ENCODE measurements around the gene CENPH. TPM values are rescaled to one million over a fixed set of nuclear protein-coding genes. Genes with fewer than 3 reads are reported as not detected.
"Not testable (repeated sequence)": the region's sequence is repeated elsewhere in the genome, so short reads cannot be mapped to it uniquely, and the experiment has no call there.

CENPH gene
- total RNA-seq, 1 donor from 2014 or later = 3.1 TPM

GRCh38 chr5:69167493-69167855, 21.9 kb upstream of the CENPH start:
- Histone ChIP-seq H3K9me3 (replicated peaks) (no peaks in the 10 kb centered on the region), H3K4me1 (peaks cover 11% of the 10 kb centered on the region), H3K4me3 (peak overlapping the region; percentile 80), H3K36me3 (no peaks in the 10 kb centered on the region), H3K27me3 (ENCODE audit: low read depth) (no peaks in the 10 kb centered on the region), H3K27ac (replicated peaks) (peak overlapping the region; percentile 70)
- intact Hi-C loops (cut with micrococcal nuclease) = no loop called here
- DNase-seq = no peak
- TF ChIP-seq, protein P1, sequence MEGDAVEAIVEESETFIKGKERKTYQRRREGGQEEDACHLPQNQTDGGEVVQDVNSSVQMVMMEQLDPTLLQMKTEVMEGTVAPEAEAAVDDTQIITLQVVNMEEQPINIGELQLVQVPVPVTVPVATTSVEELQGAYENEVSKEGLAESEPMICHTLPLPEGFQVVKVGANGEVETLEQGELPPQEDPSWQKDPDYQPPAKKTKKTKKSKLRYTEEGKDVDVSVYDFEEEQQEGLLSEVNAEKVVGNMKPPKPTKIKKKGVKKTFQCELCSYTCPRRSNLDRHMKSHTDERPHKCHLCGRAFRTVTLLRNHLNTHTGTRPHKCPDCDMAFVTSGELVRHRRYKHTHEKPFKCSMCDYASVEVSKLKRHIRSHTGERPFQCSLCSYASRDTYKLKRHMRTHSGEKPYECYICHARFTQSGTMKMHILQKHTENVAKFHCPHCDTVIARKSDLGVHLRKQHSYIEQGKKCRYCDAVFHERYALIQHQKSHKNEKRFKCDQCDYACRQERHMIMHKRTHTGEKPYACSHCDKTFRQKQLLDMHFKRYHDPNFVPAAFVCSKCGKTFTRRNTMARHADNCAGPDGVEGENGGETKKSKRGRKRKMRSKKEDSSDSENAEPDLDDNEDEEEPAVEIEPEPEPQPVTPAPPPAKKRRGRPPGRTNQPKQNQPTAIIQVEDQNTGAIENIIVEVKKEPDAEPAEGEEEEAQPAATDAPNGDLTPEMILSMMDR (IDR thresholded peaks at IDR 0.05; ENCODE audit: borderline replicate concordance) = no peak

GRCh38 chr5:69167929-69168328, 21.5 kb upstream of the CENPH start:
- Histone ChIP-seq H3K27ac (replicated peaks) (no peak overlapping the region), H3K4me3 (peak overlapping the region; percentile 80), H3K9me3 (replicated peaks) (no peaks in the 10 kb centered on the region), H3K36me3 (no peaks in the 10 kb centered on the region), H3K27me3 (ENCODE audit: low read depth) (no peaks in the 10 kb centered on the region), H3K4me1 (peaks cover 11% of the 10 kb centered on the region)
- no peak for DNase-seq
- intact Hi-C loops (cut with micrococcal nuclease) = no loop called here
- TF ChIP-seq, protein P1 (IDR thresholded peaks at IDR 0.05; ENCODE audit: borderline replicate concordance) = no peak

DNA sequence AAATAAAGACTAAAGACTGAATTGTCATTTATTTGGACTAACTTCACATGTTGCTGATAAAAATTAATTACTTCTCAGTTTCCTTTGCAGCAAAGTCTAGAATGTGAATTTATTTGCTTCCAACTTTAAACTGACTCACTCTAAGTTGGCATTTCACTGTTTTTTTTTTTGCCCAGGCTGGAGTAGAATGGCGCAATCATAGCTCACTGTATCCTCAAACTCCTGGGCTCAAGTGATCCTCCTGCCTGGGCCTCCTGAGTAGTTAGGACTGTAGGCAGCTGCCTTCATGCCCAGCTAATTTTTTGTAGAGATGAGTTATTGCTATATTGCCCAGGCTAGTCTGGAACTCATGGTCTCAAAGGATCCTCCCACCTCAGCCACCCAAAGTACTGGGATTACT, 18.9 kb upstream of the CENPH start:
- intact Hi-C loops (cut with micrococcal nuclease) = no loop called here
- TF ChIP-seq, protein P1 (IDR thresholded peaks at IDR 0.05; ENCODE audit: borderline replicate concordance) = no peak
- Histone ChIP-seq H3K36me3 (peaks cover 18% of the 10 kb centered on the region), H3K9me3 (replicated peaks) (no peaks in the 10 kb centered on the region), H3K27me3 (ENCODE audit: low read depth) (no peaks in the 10 kb centered on the region), H3K4me3 (no peak overlapping the region), H3K27ac (replicated peaks) (no peak overlapping the region), H3K4me1 (peaks cover 11% of the 10 kb centered on the region)
- no peak for DNase-seq

DNA sequence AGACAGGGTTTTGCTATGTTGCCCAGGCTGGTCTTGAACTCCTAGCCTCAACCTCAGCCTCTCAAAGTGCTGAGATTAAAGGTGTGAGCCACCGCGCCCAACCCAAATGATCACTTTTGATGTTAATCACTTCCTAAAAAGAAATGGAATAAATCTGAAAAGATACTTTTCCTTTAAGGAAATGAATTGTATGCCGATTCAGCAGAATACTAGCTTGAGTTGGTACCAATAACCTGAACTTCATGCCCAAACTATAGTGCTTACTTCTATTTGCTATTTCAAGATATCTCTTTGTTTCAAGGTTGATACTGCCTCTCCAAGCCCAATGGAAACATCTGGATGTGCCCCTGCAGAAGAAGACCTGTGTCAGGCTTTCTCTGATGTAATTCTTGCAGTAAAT, 18.4 kb upstream of the CENPH start:
- Histone ChIP-seq H3K36me3 (peaks cover 18% of the 10 kb centered on the region), H3K27me3 (ENCODE audit: low read depth) (no peaks in the 10 kb centered on the region), H3K9me3 (replicated peaks) (no peaks in the 10 kb centered on the region), H3K27ac (replicated peaks) (no peak overlapping the region), H3K4me1 (peaks cover 11% of the 10 kb centered on the region), H3K4me3 (no peak overlapping the region)
- DNase-seq = no peak
- intact Hi-C loops (cut with micrococcal nuclease) = no loop called here
- TF ChIP-seq, protein P1 (IDR thresholded peaks at IDR 0.05; ENCODE audit: borderline replicate concordance) = no peak

GRCh38 chr5:69181659-69182293, 7.6 kb upstream of the CENPH start:
- H3K27ac ChIP-seq (replicated peaks); intact Hi-C loops (cut with micrococcal nuclease); H3K4me3 ChIP-seq; H3K9me3 ChIP-seq (replicated peaks); H3K36me3 ChIP-seq; H3K27me3 ChIP-seq (ENCODE audit: low read depth); DNase-seq; H3K4me1 ChIP-seq: not testable (repeated sequence)

DNA sequence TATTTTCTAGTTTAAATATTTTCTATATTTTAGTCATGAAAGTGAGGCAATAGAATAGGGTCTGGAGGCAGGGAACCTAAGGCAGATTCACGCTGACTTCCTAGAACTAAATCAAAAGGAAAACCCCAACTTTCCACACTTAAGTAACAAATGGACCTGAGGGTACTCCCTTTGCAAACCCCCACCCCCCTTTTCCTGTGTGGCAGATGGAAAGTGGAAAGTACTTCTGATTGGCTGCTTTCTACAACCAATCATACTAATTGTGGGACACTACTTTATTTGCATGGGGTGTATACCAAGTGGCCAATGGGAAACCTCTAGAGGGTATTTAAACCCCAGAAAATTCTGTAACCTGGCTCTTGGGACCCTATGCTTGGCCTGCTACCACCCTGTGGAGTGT, 4.8 kb upstream of the CENPH start:
- H3K27me3 ChIP-seq (ENCODE audit: low read depth) = no peaks in the 10 kb centered on the region
- H3K27ac ChIP-seq (replicated peaks) = no peak overlapping the region
- DNase-seq = no peak
- H3K4me1 ChIP-seq = peaks cover 12% of the 10 kb centered on the region
- H3K9me3 ChIP-seq (replicated peaks) = no peaks in the 10 kb centered on the region
- H3K36me3 ChIP-seq = no peaks in the 10 kb centered on the region
- intact Hi-C loops (cut with micrococcal nuclease) = no loop called here
- no peak overlapping the region for H3K4me3 ChIP-seq
- TF ChIP-seq, protein P1 (IDR thresholded peaks at IDR 0.05; ENCODE audit: borderline replicate concordance) = no peak
